Lower leg skin (tissue), 3 donors: Measurements from ENCODE around the gene HK1.

Experiments
- POLR2A ChIP-seq, 2 donors: fragments of 450-650 bp; IDR thresholded peaks; one replicate each; pipeline ENCODE4 v1.6.1; 2016 to 2017; ENCODE audit warnings: antibody characterized with exemption in 2 of 2, mild to moderate bottlenecking in 1 of 2, moderate library complexity in 1 of 2
- TF ChIP-seq, protein P1 (sequence below), 3 donors: fragments of 450-650 bp; IDR thresholded peaks; one replicate each; pipeline ENCODE4 v1.5.1; 2016; ENCODE audit warnings: antibody characterized with exemption in 3 of 3, mild to moderate bottlenecking in 3 of 3, moderate library complexity in 2 of 3

DNA sequence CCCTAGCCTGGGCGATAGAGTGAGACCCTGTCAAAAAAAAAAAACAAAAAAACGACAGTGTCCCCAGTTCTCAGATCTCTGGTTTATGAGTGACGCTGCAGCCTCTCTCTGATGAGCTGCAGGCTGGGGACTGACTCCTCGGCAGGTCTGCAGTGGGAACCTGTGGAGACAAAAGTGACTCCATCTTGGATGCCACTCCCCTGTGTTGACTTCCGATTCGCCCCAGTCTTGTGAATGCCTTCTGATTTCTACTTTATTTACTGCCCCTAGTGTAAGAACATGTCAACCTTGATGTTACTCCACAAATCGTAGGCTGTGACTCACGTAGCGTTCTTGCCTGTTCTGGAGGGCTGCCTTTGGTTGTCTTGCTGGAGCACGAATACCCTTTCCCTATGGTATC lies 132.2 kb downstream of the HK1 start:
- no peak for TF ChIP-seq POLR2A (IDR thresholded peaks at IDR 0.05)
- TF ChIP-seq, protein P1, sequence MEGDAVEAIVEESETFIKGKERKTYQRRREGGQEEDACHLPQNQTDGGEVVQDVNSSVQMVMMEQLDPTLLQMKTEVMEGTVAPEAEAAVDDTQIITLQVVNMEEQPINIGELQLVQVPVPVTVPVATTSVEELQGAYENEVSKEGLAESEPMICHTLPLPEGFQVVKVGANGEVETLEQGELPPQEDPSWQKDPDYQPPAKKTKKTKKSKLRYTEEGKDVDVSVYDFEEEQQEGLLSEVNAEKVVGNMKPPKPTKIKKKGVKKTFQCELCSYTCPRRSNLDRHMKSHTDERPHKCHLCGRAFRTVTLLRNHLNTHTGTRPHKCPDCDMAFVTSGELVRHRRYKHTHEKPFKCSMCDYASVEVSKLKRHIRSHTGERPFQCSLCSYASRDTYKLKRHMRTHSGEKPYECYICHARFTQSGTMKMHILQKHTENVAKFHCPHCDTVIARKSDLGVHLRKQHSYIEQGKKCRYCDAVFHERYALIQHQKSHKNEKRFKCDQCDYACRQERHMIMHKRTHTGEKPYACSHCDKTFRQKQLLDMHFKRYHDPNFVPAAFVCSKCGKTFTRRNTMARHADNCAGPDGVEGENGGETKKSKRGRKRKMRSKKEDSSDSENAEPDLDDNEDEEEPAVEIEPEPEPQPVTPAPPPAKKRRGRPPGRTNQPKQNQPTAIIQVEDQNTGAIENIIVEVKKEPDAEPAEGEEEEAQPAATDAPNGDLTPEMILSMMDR (IDR thresholded peaks at IDR 0.05), result no peak
